Measurements from ENCODE around the gene INAFM1. TPM values are rescaled to one million over a fixed set of nuclear protein-coding genes. Genes with fewer than 3 reads are reported as not detected.

INAFM1 gene
- total and polyA plus RNA-seq, 9 of the 15 experiments (the other 6 are each of a cell fraction or from before 2014, with no cell fraction given): 0.71 to 30.9 (median 3.1) TPM

DNA sequence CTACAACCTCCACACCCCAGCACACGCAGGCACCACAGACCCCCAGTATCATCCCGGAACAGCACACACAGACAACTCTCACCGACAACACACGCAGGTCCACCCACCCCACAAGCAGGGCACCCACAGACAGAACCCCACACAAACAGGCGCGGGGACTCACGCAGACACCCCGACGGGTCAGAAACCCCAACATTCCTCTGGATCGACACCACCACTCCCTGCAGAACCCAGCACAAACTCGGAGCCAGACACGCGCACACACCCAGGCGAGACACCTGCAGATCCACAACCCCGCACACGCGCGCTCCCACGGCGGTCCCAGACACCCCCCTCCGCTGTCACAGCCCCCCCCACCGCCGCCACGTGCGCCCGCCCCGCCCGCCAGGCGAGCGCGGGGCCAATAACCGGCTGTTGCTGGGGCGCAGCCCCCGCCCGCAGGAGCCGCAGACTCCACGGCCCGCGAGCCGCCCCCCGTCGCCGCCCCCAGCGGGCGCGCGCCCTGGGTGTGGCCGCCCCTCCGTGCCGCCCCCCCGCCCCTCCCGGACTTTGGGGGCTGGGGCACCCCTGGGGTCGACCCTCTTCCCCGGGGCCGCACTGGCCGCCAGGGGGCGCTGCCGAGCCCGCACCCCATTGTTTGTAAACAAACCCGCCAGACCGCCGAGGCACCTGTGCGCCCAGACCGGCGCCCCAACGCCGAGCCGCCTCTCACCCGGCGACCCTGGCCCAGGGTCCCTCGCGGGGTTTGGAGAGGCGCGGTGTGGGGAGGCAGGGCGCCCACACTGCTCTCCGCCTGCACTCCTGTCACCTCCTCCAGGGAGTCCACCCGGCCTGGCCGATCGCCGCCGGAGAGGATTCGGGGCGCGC lies 44.4 kb upstream of the INAFM1 start (continued):
- TF ChIP-seq, protein P1, sequence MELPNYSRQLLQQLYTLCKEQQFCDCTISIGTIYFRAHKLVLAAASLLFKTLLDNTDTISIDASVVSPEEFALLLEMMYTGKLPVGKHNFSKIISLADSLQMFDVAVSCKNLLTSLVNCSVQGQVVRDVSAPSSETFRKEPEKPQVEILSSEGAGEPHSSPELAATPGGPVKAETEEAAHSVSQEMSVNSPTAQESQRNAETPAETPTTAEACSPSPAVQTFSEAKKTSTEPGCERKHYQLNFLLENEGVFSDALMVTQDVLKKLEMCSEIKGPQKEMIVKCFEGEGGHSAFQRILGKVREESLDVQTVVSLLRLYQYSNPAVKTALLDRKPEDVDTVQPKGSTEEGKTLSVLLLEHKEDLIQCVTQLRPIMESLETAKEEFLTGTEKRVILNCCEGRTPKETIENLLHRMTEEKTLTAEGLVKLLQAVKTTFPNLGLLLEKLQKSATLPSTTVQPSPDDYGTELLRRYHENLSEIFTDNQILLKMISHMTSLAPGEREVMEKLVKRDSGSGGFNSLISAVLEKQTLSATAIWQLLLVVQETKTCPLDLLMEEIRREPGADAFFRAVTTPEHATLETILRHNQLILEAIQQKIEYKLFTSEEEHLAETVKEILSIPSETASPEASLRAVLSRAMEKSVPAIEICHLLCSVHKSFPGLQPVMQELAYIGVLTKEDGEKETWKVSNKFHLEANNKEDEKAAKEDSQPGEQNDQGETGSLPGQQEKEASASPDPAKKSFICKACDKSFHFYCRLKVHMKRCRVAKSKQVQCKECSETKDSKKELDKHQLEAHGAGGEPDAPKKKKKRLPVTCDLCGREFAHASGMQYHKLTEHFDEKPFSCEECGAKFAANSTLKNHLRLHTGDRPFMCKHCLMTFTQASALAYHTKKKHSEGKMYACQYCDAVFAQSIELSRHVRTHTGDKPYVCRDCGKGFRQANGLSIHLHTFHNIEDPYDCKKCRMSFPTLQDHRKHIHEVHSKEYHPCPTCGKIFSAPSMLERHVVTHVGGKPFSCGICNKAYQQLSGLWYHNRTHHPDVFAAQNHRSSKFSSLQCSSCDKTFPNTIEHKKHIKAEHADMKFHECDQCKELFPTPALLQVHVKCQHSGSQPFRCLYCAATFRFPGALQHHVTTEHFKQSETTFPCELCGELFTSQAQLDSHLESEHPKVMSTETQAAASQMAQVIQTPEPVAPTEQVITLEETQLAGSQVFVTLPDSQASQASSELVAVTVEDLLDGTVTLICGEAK (IDR thresholded peaks at IDR 0.05): peak; percentile 44
- TF ChIP-seq, protein P1 (CRISPR knock-in tag; IDR thresholded peaks at IDR 0.05): no peak
- TF ChIP-seq SMARCB1 (IDR thresholded peaks at IDR 0.05; ENCODE audit: insufficient read length, low read depth) (no peak), MITF (IDR thresholded peaks at IDR 0.05) (no peak), EHMT2 (IDR thresholded peaks at IDR 0.05) (no peak), C11orf30 (IDR thresholded peaks at IDR 0.05; ENCODE audit: low read depth) (no peak), RBM14 (IDR thresholded peaks at IDR 0.05; ENCODE audit: borderline replicate concordance, insufficient read depth, low read depth, low read length) (no peak), CREB1 (IDR thresholded peaks at IDR 0.05) (no peak), CREB1 (CRISPR knock-in tag; IDR thresholded peaks at IDR 0.05) (no peak), NR4A1 (CRISPR knock-in tag; IDR thresholded peaks at IDR 0.05) (no peak), NR4A1 (tag; IDR thresholded peaks at IDR 0.05) (0 out of 2 replicates have a peak, but pooled peaks have one; percentile 54), WHSC1 (IDR thresholded peaks at IDR 0.05; ENCODE audit: low read length) (no peak), IFI16 (CRISPR knock-in tag; IDR thresholded peaks at IDR 0.05) (no peak), BCL6 (CRISPR knock-in tag; IDR thresholded peaks at IDR 0.05) (no peak), SPI1 (IDR thresholded peaks at IDR 0.05; ENCODE audit: borderline replicate concordance, low read depth, low read length) (no peak), ADNP (tag; IDR thresholded peaks at IDR 0.05) (peak; percentile 77)
- TF ChIP-seq, protein P2, sequence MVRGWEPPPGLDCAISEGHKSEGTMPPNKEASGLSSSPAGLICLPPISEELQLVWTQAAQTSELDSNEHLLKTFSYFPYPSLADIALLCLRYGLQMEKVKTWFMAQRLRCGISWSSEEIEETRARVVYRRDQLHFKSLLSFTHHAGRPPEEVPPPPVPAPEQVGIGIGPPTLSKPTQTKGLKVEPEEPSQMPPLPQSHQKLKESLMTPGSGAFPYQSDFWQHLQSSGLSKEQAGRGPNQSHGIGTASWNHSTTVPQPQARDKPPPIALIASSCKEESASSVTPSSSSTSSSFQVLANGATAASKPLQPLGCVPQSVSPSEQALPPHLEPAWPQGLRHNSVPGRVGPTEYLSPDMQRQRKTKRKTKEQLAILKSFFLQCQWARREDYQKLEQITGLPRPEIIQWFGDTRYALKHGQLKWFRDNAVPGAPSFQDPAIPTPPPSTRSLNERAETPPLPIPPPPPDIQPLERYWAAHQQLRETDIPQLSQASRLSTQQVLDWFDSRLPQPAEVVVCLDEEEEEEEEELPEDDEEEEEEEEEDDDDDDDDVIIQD (CRISPR knock-in tag; IDR thresholded peaks at IDR 0.05): 0 out of 2 replicates have a peak, but pooled peaks have one; percentile 8

Measured in K562 (cell line).